Activated T-cell treated with anti-CD3 and anti-CD28 coated beads, Interleukin-2, amount 50 U/mL, for 4 hours (primary cell): ENCODE measurements around the gene TTC16. TPM values are rescaled to one million over a fixed set of nuclear protein-coding genes. Genes with fewer than 3 reads are reported as not detected.

Experiments used
- ATAC-seq, 2 donors: fragments of 200-7000 bp; cut with Tn5 transposase; one replicate each; pipeline ENCODE4 v1.10.0; 2021
- DNase-seq: peaks from one replicate; pipeline ENCODE4 v3.0.0-alpha.2; 2020
- H3K27me3 Mint-ChIP-seq: one replicate; pipeline ENCODE4 v1.8.0; 2021; ENCODE audit warnings: low read depth, mixed read lengths
- H3K36me3 Mint-ChIP-seq: one replicate; pipeline ENCODE4 v1.8.0; 2022; ENCODE audit warnings: mixed read lengths; ENCODE audit not compliant: insufficient read depth
- H3K4me1 Mint-ChIP-seq: one replicate; pipeline ENCODE4 v1.8.0; 2021; ENCODE audit warnings: low read depth, mixed read lengths
- H3K4me3 Mint-ChIP-seq: one replicate; pipeline ENCODE4 v1.8.0; 2021; ENCODE audit warnings: mild to moderate bottlenecking, moderate library complexity, mixed read lengths
- H3K9me3 Mint-ChIP-seq: one replicate; pipeline ENCODE4 v1.8.0; 2021; ENCODE audit warnings: mixed read lengths
- total RNA-seq, 3 donors: library from RNA; stranded (reverse); gene quantifications; one replicate each; pipeline ENCODE4 v1.2.1, GENCODE V29; 2021

Gene TTC16
- total RNA-seq, 3 donors from 2014 or later, result 0.37 to 0.58 (median 0.57) TPM

DNA sequence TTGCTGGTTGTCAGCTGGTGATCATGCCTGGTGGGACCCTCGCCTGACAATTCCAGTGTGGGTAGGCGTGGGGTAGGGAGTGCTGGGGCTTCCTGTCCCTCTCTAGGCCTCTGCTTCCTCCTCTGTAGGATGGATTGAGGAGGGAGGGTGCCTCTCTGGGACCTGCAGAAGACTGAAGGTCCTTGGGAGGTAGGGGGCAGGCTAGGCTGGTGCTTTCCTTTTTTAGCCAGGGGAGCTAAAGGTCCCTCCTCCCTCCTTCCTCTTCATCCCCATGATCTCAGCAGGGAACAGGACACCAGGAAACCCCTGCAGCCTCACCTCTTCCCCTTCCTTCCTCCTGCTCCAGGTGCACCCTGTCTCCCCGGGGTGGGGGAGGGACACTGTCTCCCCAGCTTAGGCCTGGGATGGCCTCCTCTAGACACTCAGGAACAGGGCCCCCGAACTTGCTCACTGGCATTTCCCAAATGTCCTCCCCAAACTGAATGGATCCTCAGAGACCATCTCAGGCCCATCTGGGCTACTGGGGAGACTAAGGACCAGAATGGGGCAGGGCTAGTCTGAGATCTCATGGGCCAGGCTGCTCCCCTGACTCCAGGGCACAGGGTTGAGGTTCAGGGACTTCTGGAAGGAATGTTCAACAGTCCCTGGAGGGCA, 54.2 kb downstream of the TTC16 start:
- Mint-ChIP-seq H3K27me3 (no peaks in the 10 kb centered on the region), H3K36me3 (peaks cover 17% of the 10 kb centered on the region), H3K9me3 (no peaks in the 10 kb centered on the region), H3K4me1 (peaks cover 73% of the 10 kb centered on the region), H3K4me3 (peak overlapping the region; percentile 86)
- DNase-seq (no peak), ATAC-seq (no peak)

DNA sequence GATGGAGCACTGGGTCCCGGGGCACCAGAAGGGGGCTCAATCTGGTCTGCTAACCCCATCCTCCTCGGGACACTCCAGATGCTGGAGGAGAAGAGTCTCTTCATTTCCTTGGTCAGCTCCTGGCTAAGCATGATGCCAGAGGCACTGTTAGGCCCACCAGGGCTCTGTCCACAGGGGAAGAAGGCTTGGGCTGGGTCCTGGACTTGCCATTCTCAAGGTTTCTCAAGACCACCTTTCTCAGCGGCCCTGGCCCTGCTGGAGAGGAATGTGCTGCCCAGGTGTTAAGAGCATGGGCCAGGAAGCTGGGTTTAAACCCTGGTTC, 54.7 kb downstream of the TTC16 start:
- Mint-ChIP-seq H3K4me1 (peaks cover 69% of the 10 kb centered on the region), H3K27me3 (no peaks in the 10 kb centered on the region), H3K4me3 (peak overlapping the region; percentile 86), H3K36me3 (peaks cover 14% of the 10 kb centered on the region), H3K9me3 (no peaks in the 10 kb centered on the region)
- ATAC-seq, result no peak
- DNase-seq, result no peak

DNA sequence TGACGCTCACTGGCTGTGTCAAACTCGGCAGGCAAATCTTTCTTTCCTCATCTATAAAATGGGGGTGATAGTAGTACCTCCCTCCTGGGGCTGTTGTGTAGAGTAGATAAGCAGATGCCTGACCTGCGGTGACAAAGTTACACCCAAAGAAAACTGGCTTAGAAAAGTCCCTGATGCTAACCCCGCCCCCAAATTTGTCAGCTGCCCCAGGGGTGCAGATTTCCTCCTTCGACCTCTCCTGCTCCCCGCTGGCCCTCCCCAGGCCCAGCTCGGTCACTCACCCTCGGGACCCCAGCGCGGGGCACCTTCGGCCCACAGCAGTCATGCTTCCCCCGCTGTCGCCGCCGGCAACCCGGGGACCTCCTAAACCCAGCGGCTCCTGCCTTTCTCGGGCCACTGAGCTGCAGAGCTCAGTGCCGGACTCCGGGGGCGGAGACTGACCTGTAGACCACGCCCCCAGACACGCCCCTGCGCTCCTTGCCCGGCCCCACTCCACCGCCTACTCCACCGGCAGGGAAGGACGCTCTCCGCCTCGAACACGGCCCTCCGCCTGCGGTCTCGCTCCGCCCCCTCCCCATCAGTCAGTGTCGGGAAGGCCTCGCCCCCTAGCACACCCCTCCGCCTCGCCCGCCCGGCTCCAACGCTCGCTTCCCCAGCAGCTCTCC, 55.2 kb downstream of the TTC16 start:
- peaks cover 13% of the 10 kb centered on the region for H3K36me3 Mint-ChIP-seq
- peak; percentile 96 for DNase-seq
- no peaks in the 10 kb centered on the region for H3K27me3 Mint-ChIP-seq
- peak; percentile 93 to 94 for ATAC-seq
- H3K4me3 Mint-ChIP-seq, result peak overlapping the region; percentile 86
- H3K4me1 Mint-ChIP-seq, result peaks cover 65% of the 10 kb centered on the region
- H3K9me3 Mint-ChIP-seq, result no peaks in the 10 kb centered on the region

DNA sequence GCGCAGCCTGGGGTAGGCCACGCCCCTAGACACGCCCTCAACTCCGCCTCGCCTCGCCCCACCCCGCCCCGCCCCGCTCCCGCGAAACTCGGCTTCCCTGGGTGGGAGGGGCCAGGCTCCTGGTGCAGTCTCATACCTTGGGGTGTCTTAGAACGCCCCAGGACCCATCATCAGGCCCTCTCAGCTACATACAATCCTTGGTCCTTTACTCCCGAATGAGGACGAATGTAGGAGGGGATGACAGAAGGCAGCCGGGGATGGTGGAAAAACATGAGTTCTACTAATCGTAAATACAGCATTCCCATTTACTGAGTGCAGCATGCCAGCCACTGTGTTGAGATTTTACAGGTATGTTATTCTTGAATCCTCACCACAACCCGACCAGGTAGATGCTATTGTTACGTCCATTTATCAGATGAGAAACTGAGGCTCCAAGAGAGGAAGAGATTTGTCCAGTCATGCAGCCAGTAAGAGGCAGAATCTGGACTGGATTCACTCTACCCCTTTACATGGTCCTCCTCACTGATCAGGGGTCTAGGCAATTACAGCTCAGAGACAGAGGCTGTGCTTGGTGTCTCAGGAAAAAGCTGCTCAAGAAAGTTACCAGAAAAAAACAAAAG, 55.8 kb downstream of the TTC16 start:
- ATAC-seq (no peak), DNase-seq (no peak)
- peak overlapping the region; percentile 86 for H3K4me3 Mint-ChIP-seq
- H3K27me3 Mint-ChIP-seq, result no peaks in the 10 kb centered on the region
- H3K36me3 Mint-ChIP-seq, result peaks cover 11% of the 10 kb centered on the region
- H3K9me3 Mint-ChIP-seq, result no peaks in the 10 kb centered on the region
- peaks cover 67% of the 10 kb centered on the region for H3K4me1 Mint-ChIP-seq

DNA sequence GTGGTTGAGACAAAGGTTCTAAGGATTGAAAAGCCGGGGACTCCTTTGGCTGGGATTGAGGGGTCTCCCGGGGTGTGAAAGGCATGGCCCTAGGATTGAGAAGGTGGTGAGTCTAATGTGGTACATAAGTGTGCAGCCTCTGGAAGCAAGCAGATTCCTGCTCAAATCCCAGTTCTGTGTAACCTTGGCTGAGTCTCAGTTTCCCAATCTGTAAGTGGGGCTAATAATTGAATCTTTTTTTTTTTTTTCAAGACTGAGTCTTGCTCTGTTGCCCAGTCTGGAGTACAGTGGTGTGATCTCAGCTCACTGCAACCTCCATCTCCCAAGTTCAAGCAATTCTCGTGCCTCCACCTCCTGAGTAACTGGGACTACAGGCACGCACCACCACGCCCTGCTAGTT, 56.7 kb downstream of the TTC16 start:
- Mint-ChIP-seq H3K36me3 (peaks cover 11% of the 10 kb centered on the region), H3K4me1 (peaks cover 64% of the 10 kb centered on the region), H3K9me3 (no peaks in the 10 kb centered on the region), H3K4me3 (no peak overlapping the region), H3K27me3 (no peaks in the 10 kb centered on the region)
- no peak for DNase-seq
- no peak for ATAC-seq

DNA sequence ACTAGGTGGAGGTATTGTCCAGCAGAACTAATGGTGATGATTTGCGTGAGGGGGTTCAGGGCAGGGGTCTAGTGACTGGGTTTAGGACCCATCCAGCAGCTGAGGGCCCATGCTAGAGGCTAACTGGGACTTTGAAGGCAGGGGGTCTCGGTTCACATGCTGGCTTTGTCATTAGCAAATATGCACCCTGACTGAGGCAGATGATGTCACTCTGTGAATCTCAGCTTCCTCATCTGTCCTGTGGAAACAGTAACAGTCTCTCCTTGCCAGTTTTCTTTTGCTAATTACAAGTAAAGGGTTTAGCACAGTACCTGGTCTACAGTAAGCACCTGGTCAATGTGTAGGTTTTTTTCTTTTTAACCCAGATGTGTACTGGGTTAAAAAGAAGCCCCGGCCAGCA, 57.4 kb downstream of the TTC16 start:
- H3K4me1 Mint-ChIP-seq, result peaks cover 60% of the 10 kb centered on the region
- no peak for ATAC-seq
- no peaks in the 10 kb centered on the region for H3K27me3 Mint-ChIP-seq
- peaks cover 11% of the 10 kb centered on the region for H3K36me3 Mint-ChIP-seq
- DNase-seq, result no peak
- H3K4me3 Mint-ChIP-seq, result no peak overlapping the region
- H3K9me3 Mint-ChIP-seq, result no peaks in the 10 kb centered on the region

DNA sequence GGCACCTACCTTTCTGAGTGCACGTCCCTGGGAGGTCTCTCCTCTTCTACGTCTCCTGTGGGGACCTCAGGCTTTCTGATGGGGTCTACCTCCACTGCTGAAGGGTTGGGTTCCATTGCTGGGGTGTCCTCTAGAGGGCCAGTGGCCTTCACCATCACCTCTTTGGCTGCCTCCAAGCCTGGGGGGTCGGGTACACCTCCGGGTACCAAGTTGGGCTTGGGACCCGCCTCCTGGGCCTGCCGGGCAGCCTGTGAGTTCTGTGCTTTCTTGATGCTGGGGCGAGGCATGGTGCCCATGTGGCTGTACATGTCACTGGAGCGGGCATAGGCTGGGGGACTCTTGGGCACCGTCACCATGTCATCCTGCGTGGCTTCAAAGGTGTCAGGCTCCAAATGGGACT, 58.1 kb downstream of the TTC16 start:
- no peaks in the 10 kb centered on the region for H3K9me3 Mint-ChIP-seq
- no peak overlapping the region for H3K4me3 Mint-ChIP-seq
- DNase-seq (no peak), ATAC-seq (no peak)
- peaks cover 8% of the 10 kb centered on the region for H3K36me3 Mint-ChIP-seq
- peaks cover 56% of the 10 kb centered on the region for H3K4me1 Mint-ChIP-seq
- no peaks in the 10 kb centered on the region for H3K27me3 Mint-ChIP-seq

DNA sequence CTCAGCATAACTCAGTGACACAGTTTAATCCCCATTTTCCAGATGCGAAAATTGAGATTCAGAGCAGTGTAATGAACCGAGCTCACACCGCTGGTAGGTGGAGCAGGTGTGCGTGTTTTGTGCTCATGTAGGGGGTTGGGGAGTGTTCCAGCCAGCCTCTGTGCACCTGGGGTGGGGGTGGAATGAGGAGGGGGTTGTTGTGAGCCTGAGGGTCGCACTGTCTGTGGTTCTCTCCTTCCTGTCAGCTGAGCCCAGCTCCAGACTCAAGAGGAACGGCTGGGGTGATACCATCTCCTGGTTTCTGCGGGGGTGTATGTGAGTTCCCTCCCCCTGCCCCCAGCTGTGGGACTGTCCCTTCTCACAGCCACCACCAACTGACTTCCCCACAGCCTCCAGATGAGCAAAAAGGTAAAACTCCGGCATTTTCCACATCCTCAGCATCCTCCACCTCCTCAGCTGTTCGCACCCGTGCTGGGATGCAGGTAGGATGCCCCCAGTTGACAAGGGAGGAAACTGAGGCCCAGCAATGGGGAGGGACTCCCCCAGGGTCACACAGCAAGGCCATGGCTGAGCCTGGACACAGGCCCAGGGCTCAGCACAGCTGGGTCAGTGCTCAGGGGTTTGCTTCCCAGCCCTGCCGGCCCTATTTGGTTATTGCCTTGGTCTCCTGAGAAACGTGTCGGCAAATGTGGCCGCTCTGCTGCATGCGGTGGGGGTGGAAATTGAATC, 60.5 kb downstream of the TTC16 start:
- peak overlapping the region; percentile 96 for H3K4me3 Mint-ChIP-seq
- H3K27me3 Mint-ChIP-seq, result no peaks in the 10 kb centered on the region
- ATAC-seq (peak; percentile 46 to 47), DNase-seq (peak; percentile 71)
- H3K4me1 Mint-ChIP-seq, result peaks cover 53% of the 10 kb centered on the region
- H3K9me3 Mint-ChIP-seq, result no peaks in the 10 kb centered on the region
- peaks cover 6% of the 10 kb centered on the region for H3K36me3 Mint-ChIP-seq

DNA sequence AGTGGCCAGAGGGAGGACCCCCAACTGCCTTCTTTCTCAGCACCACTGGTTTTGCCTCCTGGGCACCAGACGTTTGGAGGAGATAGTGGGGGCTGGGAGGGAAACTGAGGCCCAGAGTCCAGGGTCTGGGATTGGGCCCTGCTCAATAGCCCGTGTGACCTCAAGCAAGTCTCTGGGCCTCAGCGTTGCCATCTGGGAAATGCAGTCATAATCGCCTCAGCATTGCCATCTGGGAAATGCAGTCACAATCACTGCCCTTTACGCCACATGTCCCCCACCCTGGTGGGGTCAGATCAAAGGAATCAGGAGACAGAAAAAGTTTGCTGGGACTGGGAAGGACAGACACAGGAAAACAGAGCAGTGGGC, 61.0 kb downstream of the TTC16 start:
- peak in 1 of 2 donors; percentile 5 for ATAC-seq
- DNase-seq, result no peak
- Mint-ChIP-seq H3K9me3 (no peaks in the 10 kb centered on the region), H3K4me1 (peaks cover 55% of the 10 kb centered on the region), H3K4me3 (peak overlapping the region; percentile 96), H3K36me3 (peaks cover 6% of the 10 kb centered on the region), H3K27me3 (no peaks in the 10 kb centered on the region)

DNA sequence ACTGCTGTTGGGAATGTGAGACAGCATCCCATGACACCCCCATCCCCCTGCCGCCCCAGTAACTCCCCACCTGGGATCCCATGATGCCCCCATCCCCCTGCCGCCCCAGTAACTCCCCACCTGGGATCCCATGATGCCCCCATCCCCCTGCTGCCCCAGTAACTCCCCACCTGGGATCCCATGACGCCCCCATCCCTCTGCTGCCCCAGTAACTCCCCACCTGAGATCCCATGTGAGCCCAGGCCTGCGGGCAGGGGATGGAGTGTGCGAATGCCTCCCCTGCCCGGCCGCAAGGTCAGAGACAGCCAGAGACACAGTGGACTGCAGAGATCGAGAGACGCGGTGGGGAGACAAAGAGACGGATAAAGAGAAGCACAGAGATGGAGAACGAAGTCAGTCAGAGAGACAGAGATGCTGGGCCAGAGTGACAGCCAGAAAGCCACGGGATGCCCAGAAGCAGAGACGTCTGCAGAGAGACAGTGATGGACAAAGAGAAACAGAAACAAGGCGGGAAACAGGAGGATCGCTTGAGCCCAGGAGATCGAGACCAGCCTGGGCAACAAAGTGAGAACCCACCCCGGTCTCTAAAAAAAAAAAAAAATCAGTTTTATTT, 61.6 kb downstream of the TTC16 start:
- no peak for DNase-seq
- H3K36me3 Mint-ChIP-seq, result peaks cover 6% of the 10 kb centered on the region
- no peak for ATAC-seq
- H3K4me3 Mint-ChIP-seq, result peak overlapping the region; percentile 96
- H3K9me3 Mint-ChIP-seq, result no peaks in the 10 kb centered on the region
- no peaks in the 10 kb centered on the region for H3K27me3 Mint-ChIP-seq
- H3K4me1 Mint-ChIP-seq, result peaks cover 58% of the 10 kb centered on the region

DNA sequence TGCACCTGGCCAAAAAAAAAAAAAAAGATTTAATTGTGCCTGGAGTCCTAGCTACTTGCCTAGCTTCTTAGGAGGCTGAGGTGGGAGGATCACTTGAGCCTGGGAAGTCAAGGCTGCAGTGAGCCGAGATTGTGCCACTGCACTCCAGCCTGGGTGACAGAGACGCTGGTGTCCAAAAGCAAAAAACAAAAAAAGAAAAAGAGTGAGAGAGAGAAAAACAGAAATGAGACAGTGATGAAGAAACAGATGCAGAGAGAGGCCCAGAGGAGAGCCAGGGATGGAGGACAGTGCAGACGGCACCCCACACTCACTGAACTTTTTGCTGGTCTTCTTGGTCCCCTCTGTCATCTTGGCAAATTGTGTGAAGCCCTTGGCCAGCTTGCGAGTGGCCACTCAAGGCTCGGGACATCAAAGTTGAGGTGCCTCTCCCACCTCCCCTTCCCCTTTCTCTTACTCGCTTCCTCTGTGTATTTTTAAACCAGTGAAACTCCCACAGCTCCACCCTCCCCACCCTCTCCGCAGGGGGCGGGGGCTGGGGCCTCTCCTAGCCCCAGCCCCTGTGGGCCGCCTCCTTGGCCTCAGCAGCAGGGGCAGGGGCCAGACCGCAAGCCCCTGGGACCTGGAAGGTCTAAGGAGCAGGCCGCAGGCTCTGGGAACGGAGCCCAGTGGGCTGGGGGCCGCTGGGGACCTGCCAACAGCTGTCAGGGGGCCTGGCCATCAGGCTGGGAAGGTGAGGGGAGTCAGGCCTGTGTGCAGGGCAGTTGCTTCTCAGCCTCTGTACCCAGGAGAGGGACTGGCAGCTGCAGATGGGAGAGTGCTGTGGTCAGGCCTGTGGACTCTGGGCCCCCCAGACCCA, 62.6 kb downstream of the TTC16 start, which contains the start of gene SH2D3C:
Gene SH2D3C, minus strand, starts transcription at position 387 of the 856 bp plus-strand sequence. Its CDS starts 39 bp downstream, at position 348.
- DNase-seq (peak; percentile 36), ATAC-seq (peak; percentile 38 to 47)
- no peaks in the 10 kb centered on the region for H3K27me3 Mint-ChIP-seq
- peaks cover 63% of the 10 kb centered on the region for H3K4me1 Mint-ChIP-seq
- peak within 1 kb of the TSS; percentile 96 for H3K4me3 Mint-ChIP-seq
- H3K9me3 Mint-ChIP-seq, result no peaks in the 10 kb centered on the region
- peaks cover 6% of the 10 kb centered on the region for H3K36me3 Mint-ChIP-seq

DNA sequence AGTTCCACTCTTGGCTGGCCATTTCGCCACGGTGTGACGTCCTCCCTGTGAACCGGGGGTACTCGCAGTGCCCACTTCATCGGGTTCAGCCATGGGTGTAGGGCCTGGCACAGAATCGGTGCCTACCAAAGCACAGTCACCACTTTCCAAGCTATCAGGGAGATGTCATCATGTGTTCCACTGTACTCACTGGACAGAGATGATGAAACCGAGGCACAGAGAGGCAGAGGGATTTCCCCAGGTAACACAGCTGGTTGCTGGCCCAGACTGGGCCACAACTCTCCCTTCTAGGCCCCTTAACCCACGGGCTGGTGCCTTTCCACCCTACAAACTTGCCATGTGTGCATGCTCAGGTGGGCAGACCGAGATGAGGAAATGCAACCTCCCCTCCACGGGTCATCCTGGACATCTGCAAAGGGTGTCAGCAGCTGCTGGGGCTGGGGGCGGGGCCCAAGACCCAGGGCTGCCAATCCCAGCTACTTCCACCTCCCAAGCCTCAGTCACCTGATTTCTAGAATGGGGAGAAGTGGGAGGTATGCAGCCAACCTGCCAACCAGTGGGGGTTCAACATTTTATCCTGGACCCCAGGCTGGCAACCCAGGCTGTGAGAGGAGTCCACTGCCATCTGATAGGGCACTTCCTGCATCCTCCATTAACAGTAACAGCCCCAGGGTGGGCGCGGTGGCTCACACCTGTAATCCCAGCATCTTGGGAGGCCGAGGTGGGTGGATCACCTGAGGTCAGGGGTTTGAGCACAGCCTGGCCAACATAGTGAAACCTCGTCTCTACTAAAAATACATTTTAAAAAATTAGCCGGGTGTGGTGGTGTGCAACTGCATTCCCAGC, 63.5 kb downstream of the TTC16 start:
- peak overlapping the region; percentile 96 for H3K4me3 Mint-ChIP-seq
- DNase-seq (peak; percentile 60), ATAC-seq (peak; percentile 64 to 65)
- H3K9me3 Mint-ChIP-seq, result no peaks in the 10 kb centered on the region
- peaks cover under 1% of the 10 kb centered on the region for H3K36me3 Mint-ChIP-seq
- peaks cover 66% of the 10 kb centered on the region for H3K4me1 Mint-ChIP-seq
- no peaks in the 10 kb centered on the region for H3K27me3 Mint-ChIP-seq
